Endothelial cell of umbilical vein (primary cell): ENCODE data around the gene TEC. TPM values are rescaled to one million over a fixed set of nuclear protein-coding genes. Genes with fewer than 3 reads are reported as not detected.

Experiments used
- BruUV-seq: library from RNA; stranded (reverse); fragments of 400-500 nt; replicated peaks from 2 replicates; lab custom pipeline; 2021; lab: Mats Ljungman, UMichigan
- CTCF ChIA-PET: fragments of 300-600, 350-600 bp; sonication (Branson Sonifier 250); formaldehyde crosslinking; loops from one replicate; lab custom pipeline; 2021; ENCODE audit warnings: antibody characterized with exemption, inconsistent platforms; lab: Charles Lee
- POLR2A ChIA-PET: fragments of 300-600, 350-600 bp; sonication (Branson Sonifier 250); formaldehyde crosslinking; loops from one replicate; lab custom pipeline; 2021; ENCODE audit warnings: antibody characterized with exemption, inconsistent platforms; lab: Charles Lee
- DNase-seq: peaks from one replicate; pipeline ENCODE4 v3.0.0-alpha.2; 2011; ENCODE audit warnings: low read depth, low spot score
- FAIRE-seq: peaks from 2 replicates; lab custom pipeline; 2011; peaks lifted over from hg19 to GRCh38; lab: Jason Lieb, UNC
- H2AFZ ChIP-seq: 2 replicates; pipeline ENCODE4 v1.6.0; 2012; ENCODE audit warnings: low read depth, low read length, control low read depth, inconsistent platforms
- H3K27ac ChIP-seq: 2 replicates; pipeline ENCODE4 v1.5.1; 2011; ENCODE audit warnings: low read depth, mild to moderate bottlenecking, control low read depth, low read length, moderate library complexity; ENCODE audit not compliant: insufficient read depth
- H3K27me3 ChIP-seq, 2 experiments: 2 replicates each; pipeline versions ENCODE4 v1.6.0 to v1.6.1; 2011; ENCODE audit warnings: low read length in 2 of 2, mixed read lengths in 1 of 2; ENCODE audit not compliant: control insufficient read depth in 2 of 2, insufficient read depth in 2 of 2
- H3K36me3 ChIP-seq, 2 experiments: 2 replicates in 1 of 2; 3 replicates in 1 of 2; pipeline ENCODE4 v1.5.1; 2011; ENCODE audit warnings: low read length in 2 of 2, mild to moderate bottlenecking in 1 of 2, moderate library complexity in 1 of 2; ENCODE audit not compliant: control insufficient read depth in 2 of 2, insufficient read depth in 2 of 2; ENCODE audit errors: extremely low read depth in 1 of 2
- H3K4me1 ChIP-seq: 3 replicates; pipeline ENCODE4 v1.5.1; 2011; ENCODE audit warnings: mild to moderate bottlenecking, low read length; ENCODE audit not compliant: control insufficient read depth, insufficient read depth; ENCODE audit errors: extremely low read depth
- H3K4me2 ChIP-seq: 2 replicates; pipeline ENCODE4 v1.6.1; 2011; ENCODE audit warnings: low read length, control low read depth, mixed read lengths; ENCODE audit not compliant: insufficient read depth
- H3K4me3 ChIP-seq, 3 experiments: fragments of 200-600 bp in 1 of 3; sonication (generic), shearing (Covaris generic) in 1 of 3; replicated peaks in 1 of 3; 2 replicates each; pipeline ENCODE4 v1.5.1; 2011 to 2016; ENCODE audit warnings: control low read depth in 3 of 3, low read length in 3 of 3, mild to moderate bottlenecking in 2 of 3, inconsistent platforms in 1 of 3, low read depth in 1 of 3, moderate library complexity in 1 of 3; ENCODE audit not compliant: insufficient read depth in 1 of 3
- H3K79me2 ChIP-seq: 2 replicates; pipeline ENCODE4 v1.6.0; 2012; ENCODE audit warnings: low read length, inconsistent platforms; ENCODE audit not compliant: control insufficient read depth, insufficient read depth
- H3K9ac ChIP-seq: replicated peaks from 2 replicates; pipeline ENCODE3; 2011; ENCODE audit warnings: low read length, control low read depth; ENCODE audit not compliant: insufficient read depth; ENCODE audit errors: extremely low read depth
- H3K9me1 ChIP-seq: replicated peaks from 3 replicates; pipeline ENCODE4 v1.6.0; 2011; ENCODE audit warnings: mild to moderate bottlenecking, low read length; ENCODE audit not compliant: control insufficient read depth, insufficient read depth; ENCODE audit errors: extremely low read depth
- H3K9me3 ChIP-seq: replicated peaks from 2 replicates; pipeline ENCODE4 v1.5.1; 2012; ENCODE audit warnings: low read length, inconsistent platforms; ENCODE audit not compliant: control insufficient read depth, insufficient read depth
- H4K20me1 ChIP-seq: replicated peaks from 2 replicates; pipeline ENCODE3; 2011; ENCODE audit warnings: mild to moderate bottlenecking, low read length; ENCODE audit not compliant: control insufficient read depth, insufficient read depth; ENCODE audit errors: extremely low read depth
- CTCF ChIP-seq, 2 donors: IDR thresholded peaks; 1 replicate in 1 of 2; 2 replicates in 1 of 2; pipeline ENCODE4 v1.5.1; 2011; ENCODE audit warnings: low read length in 2 of 2, mild to moderate bottlenecking in 2 of 2, moderate library complexity in 2 of 2, control low read depth in 1 of 2, inconsistent platforms in 1 of 2, low read depth in 1 of 2; ENCODE audit not compliant: insufficient read depth in 1 of 2; ENCODE audit errors: extremely low read depth in 1 of 2
- EZH2 ChIP-seq: IDR thresholded peaks from 2 replicates; pipeline ENCODE4 v1.6.1; 2012; ENCODE audit warnings: borderline replicate concordance, low read depth, mild to moderate bottlenecking, moderate library complexity, low read length, inconsistent platforms; ENCODE audit not compliant: severe bottlenecking
- FOS ChIP-seq: IDR thresholded peaks from 2 replicates; pipeline ENCODE4 v1.6.1; 2011; ENCODE audit warnings: mild to moderate bottlenecking, low read length, moderate library complexity, borderline replicate concordance; ENCODE audit not compliant: insufficient read depth
- GATA2 ChIP-seq: IDR thresholded peaks from 2 replicates; pipeline ENCODE4 v1.7.0; 2011; ENCODE audit warnings: low read depth, mild to moderate bottlenecking, moderate library complexity, mixed read lengths, low read length; ENCODE audit not compliant: insufficient read length, insufficient read depth
- JUN ChIP-seq: IDR thresholded peaks from 2 replicates; pipeline ENCODE4 v1.6.1; 2011; ENCODE audit warnings: borderline replicate concordance, low read depth; ENCODE audit not compliant: insufficient read length, insufficient read depth
- MAX ChIP-seq: IDR thresholded peaks from 2 replicates; pipeline ENCODE4 v1.6.1; 2011; ENCODE audit not compliant: insufficient read depth, insufficient read length
- MYC ChIP-seq: IDR thresholded peaks from one replicate; pipeline ENCODE4 v1.6.1; 2011; ENCODE audit warnings: mild to moderate bottlenecking, low read depth, low read length
- POLR2A ChIP-seq: IDR thresholded peaks from 2 replicates; pipeline ENCODE4 v1.6.1; 2012; ENCODE audit warnings: low read depth, mild to moderate bottlenecking, control low read depth, low read length
- POLR2AphosphoS5 ChIP-seq: IDR thresholded peaks from 2 replicates; pipeline ENCODE4 v1.6.1; 2012; ENCODE audit warnings: low read depth, mild to moderate bottlenecking, control low read depth, low read length, moderate library complexity; ENCODE audit not compliant: insufficient read depth
- dilution Hi-C: fragments of 300-500 bp; cut with MboI; formaldehyde crosslinking; loops from one replicate; pipeline ENCODE4 v1.15.0; 2019; ENCODE audit warnings: low sequenced_read_pairs; ENCODE audit not compliant: extremely low pct_ligation_motif_present
- intact Hi-C: fragments of 100-400 bp; cut with micrococcal nuclease; formaldehyde crosslinking; loops from one replicate; pipeline ENCODE4 v1.10.0; 2022
- polyA plus RNA-seq, 4 experiments: library from polyadenylated mRNA; depleted of rRNA in 3 of 4; stranded (reverse) in 3 of 4; unstranded in 1 of 4; fragments of >200 nt; gene quantifications; 2 replicates each; pipeline versions ENCODE4 v1.2.1 to v1.2.3, GENCODE V29; 2011 to 2012; ENCODE audit warnings: missing spikeins in 1 of 4
- total RNA-seq: library from RNA; stranded (reverse); gene quantifications from 2 replicates; pipeline ENCODE4 v1.2.3, GENCODE V29; 2021

TEC gene
- total and polyA plus RNA-seq, 2 donors (not counting 3 experiments of a cell fraction or from before 2014, with no cell fraction given): 0.08 to 0.86 TPM

- dilution Hi-C loops: no loop called here
- H4K20me1 ChIP-seq: no peaks in the 10 kb centered on the region
- H2AFZ ChIP-seq: no peak overlapping the region
- no peaks in the 10 kb centered on the region for H3K4me1 ChIP-seq
- no TSS peak for BruUV-seq
- H3K79me2 ChIP-seq: no peaks in the 10 kb centered on the region
- no peak for DNase-seq
- no peaks in the 10 kb centered on the region for H3K9me1 ChIP-seq
- no peak overlapping the region for H3K9ac ChIP-seq
- ChIA-PET POLR2A (no interaction called here), CTCF (no interaction called here)
- no peaks in the 10 kb centered on the region for H3K36me3 ChIP-seq
- no peaks in the 10 kb centered on the region for H3K9me3 ChIP-seq
- no peak overlapping the region for H3K4me2 ChIP-seq
- no peak overlapping the region for H3K4me3 ChIP-seq
- H3K27me3 ChIP-seq: peaks cover 10 to 14% of the 10 kb centered on the region in 2 experiments
- FAIRE-seq: no peak
- no peak overlapping the region for H3K27ac ChIP-seq
- intact Hi-C loops: no loop called here
- TF ChIP-seq FOS (no peak), MAX (no peak), GATA2 (no peak), POLR2A (no peak), MYC (no peak), EZH2 (no peak), JUN (no peak), CTCF (IDR thresholded peaks at IDR 0.05; ENCODE audit: extremely low read depth in 1 of 2, insufficient read depth in 1 of 2, low read depth in 1 of 2, low read length in 2 of 2) (no peak), POLR2AphosphoS5 (no peak)
These were observed 26.7 kb upstream of the TEC start for GRCh38 chr4:48296365-48296764.
